ENCODE results near the gene SGSM2. TPM values are rescaled to one million over a fixed set of nuclear protein-coding genes. Genes with fewer than 3 reads are reported as not detected.

The SGSM2 gene
- total RNA-seq, 4 donors from 2014 or later = 42.6 to 97.1 (median 56.5) TPM

- intact Hi-C loops (cut with DNase I; ENCODE audit: low total_unique reads) = no loop called here
- 54 to 63% methylated on average over 2 of the region's 2 CpGs for WGBS, 2 donors
- H3K4me3 ChIP-seq (ENCODE audit: low read depth, poor library complexity, severe bottlenecking) = no peak overlapping the region
- TF ChIP-seq POLR2A (IDR thresholded peaks at IDR 0.05) = no peak
- no peak for TF ChIP-seq CTCF (IDR thresholded peaks at IDR 0.05)
- no peak for DNase-seq (ENCODE audit: low spot score in 2 of 2)
These were observed 89.9 kb downstream of the SGSM2 start for GRCh38 chr17:2427215-2427614.

GRCh38 chr17:2427910-2428309, 90.6 kb downstream of the SGSM2 start:
- intact Hi-C loops (cut with DNase I; ENCODE audit: low total_unique reads) = no loop called here

More at GRCh38 chr17:2427910-2428309, 90.6 kb downstream of the SGSM2 start:
- no peak for DNase-seq (ENCODE audit: low spot score in 2 of 2)
- TF ChIP-seq POLR2A (IDR thresholded peaks at IDR 0.05) (no peak), CTCF (IDR thresholded peaks at IDR 0.05) (no peak)
- no peak overlapping the region for H3K4me3 ChIP-seq (ENCODE audit: low read depth, poor library complexity, severe bottlenecking)
- WGBS, 2 donors = 86 to 100% methylated on average over 1 of the region's 1 CpG

Other genes starting within 250 kb of the SGSM2 start
- 10 to 100 TPM; 22.5 to 54.6 (median 29.5) TPM for gene SMG6, start 33.7 kb upstream of the SGSM2 start, total RNA-seq
- gene SRR, start 33.6 kb upstream of the SGSM2 start, total RNA-seq = 10 to 100 TPM in 3 of 4 donors, 1 to 10 TPM in 1; 1.4 to 14.4 (median 12.9) TPM
- 10 to 100 TPM; 40.0 to 48.0 (median 44.5) TPM for gene TSR1, start 1.0 kb upstream of the SGSM2 start, total RNA-seq
- 10 to 100 TPM; 10.3 to 28.6 (median 15.4) TPM for gene MNT, start 63.6 kb downstream of the SGSM2 start, total RNA-seq
- 10 to 100 TPM; 17.7 to 47.4 (median 38.5) TPM for gene METTL16, start 174.4 kb downstream of the SGSM2 start, total RNA-seq

All from lower leg skin (tissue), 4 donors.